ENCODE measurements around the gene PLAU.
A peak's percentile ranks its signal among the peaks of the same experiment; 100 is the strongest.
"Not testable (repeated sequence)": the region's sequence is repeated elsewhere in the genome, so short reads cannot be mapped to it uniquely, and the experiment has no call there.

The PLAU gene

GRCh38 chr10:73922007-73922863 is 11.3 kb downstream of the PLAU start:
- DNase-seq (ENCODE audit: low read depth in 1 of 2, low spot score in 1 of 2): no peak
- TF ChIP-seq JUND (IDR thresholded peaks at IDR 0.05; ENCODE audit: low read depth): no peak
- in situ Hi-C loops (cut with HindIII; ENCODE audit: low pct_unique_long_range_greater_than_20kb, low sequenced_read_pairs): no loop called here

DNA sequence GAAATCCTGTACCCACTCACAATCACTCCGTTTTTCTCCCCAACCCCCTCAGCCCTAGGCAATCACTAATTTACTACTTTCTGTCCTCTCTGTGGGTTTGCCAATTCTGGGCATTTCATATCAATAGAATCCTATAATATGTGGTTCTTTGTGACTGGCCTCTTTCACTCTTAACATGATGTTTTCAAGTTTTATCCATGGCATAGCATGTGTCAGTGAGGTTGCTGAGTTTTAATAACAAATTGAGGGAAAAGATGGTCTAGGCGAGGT is 11.9 kb downstream of the PLAU start:
- TF ChIP-seq JUND (IDR thresholded peaks at IDR 0.05; ENCODE audit: low read depth): no peak
- in situ Hi-C loops (cut with HindIII; ENCODE audit: low pct_unique_long_range_greater_than_20kb, low sequenced_read_pairs): no loop called here
- no peak for DNase-seq (ENCODE audit: low read depth in 1 of 2, low spot score in 1 of 2)

GRCh38 chr10:73923935-73924598 is 13.1 kb downstream of the PLAU start:
- no peak for TF ChIP-seq JUND (IDR thresholded peaks at IDR 0.05; ENCODE audit: low read depth)
- in situ Hi-C loops (cut with HindIII; ENCODE audit: low pct_unique_long_range_greater_than_20kb, low sequenced_read_pairs): no loop called here
- no peak for DNase-seq (ENCODE audit: low read depth in 1 of 2, low spot score in 1 of 2)

DNA sequence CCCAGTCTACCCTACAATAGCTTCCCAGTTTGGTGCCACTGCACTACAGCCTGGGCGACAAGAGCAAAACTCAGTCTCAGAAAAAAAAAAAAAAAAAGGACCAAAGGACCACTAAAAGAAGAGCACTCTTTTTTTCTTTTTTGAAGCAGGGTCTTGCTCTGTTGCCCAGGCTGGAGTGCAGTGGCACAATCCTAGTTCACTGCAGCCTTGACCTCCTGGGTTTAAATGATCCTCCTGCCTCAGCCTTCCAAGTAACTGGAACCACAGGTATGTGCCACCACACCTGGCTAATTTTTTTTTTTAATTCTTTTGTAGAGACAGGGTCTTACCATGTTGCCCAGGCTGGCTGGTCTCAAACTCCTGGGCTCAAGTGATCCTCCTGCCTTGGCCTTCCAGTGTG is 14.0 kb downstream of the PLAU start:
- no peak for DNase-seq (ENCODE audit: low read depth in 1 of 2, low spot score in 1 of 2)
- TF ChIP-seq JUND (IDR thresholded peaks at IDR 0.05; ENCODE audit: low read depth): no peak
- in situ Hi-C loops (cut with HindIII; ENCODE audit: low pct_unique_long_range_greater_than_20kb, low sequenced_read_pairs): no loop called here

- in situ Hi-C loops (cut with HindIII; ENCODE audit: low pct_unique_long_range_greater_than_20kb, low sequenced_read_pairs): no loop called here
- no peak for TF ChIP-seq JUND (IDR thresholded peaks at IDR 0.05; ENCODE audit: low read depth)
- no peak for DNase-seq (ENCODE audit: low read depth in 1 of 2, low spot score in 1 of 2)
Observed at GRCh38 chr10:73925539-73925938, 14.6 kb downstream of the PLAU start.

GRCh38 chr10:73926152-73926764 is 15.3 kb downstream of the PLAU start:
- in situ Hi-C loops (cut with HindIII; ENCODE audit: low pct_unique_long_range_greater_than_20kb, low sequenced_read_pairs): no loop called here
- DNase-seq (ENCODE audit: low read depth in 1 of 2, low spot score in 1 of 2): no peak
- no peak for TF ChIP-seq JUND (IDR thresholded peaks at IDR 0.05; ENCODE audit: low read depth)

DNA sequence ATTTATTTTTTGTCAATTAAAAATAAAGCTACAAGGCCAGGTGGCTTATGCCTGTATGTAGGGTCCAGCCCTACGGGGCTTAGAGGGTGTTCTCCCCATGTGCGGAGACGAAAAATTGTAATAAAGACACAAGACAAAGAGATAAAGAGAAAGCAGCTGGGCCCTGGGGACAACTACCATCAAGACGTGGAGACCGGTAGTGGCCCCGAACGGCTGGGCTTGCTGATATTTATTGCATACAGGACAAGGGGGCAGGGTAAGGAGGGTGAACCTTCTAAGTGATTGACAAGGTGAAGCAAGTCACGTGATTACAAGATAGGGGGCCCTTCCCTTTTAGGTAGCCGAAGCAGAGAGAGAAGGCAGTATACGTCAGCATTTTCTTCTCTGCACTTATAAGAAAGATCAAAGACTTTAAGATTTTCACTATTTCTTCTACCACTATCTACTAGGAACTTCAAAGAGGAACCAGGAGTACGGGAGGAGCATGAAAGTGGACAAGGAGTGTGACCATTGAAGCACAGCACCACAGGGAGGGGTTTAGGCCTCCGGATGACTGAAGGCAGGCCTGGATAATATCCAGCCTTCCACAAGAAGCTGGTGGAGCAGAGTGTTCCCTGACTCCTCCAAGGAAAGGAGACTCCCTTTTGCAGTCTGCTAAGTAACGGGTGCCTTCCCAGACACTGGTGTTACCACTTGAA is 19.8 kb downstream of the PLAU start:
- DNase-seq (ENCODE audit: low read depth in 1 of 2, low spot score in 1 of 2); in situ Hi-C loops (cut with HindIII; ENCODE audit: low pct_unique_long_range_greater_than_20kb, low sequenced_read_pairs): not testable (repeated sequence)

- no peak for TF ChIP-seq JUND (IDR thresholded peaks at IDR 0.05; ENCODE audit: low read depth)
- DNase-seq (ENCODE audit: low read depth in 1 of 2, low spot score in 1 of 2): peak in 1 of 2 experiments; percentile 42
- in situ Hi-C loops (cut with HindIII; ENCODE audit: low pct_unique_long_range_greater_than_20kb, low sequenced_read_pairs): no loop called here
Observed at GRCh38 chr10:73931767-73932619, 21.1 kb downstream of the PLAU start.

- no peak for DNase-seq (ENCODE audit: low read depth in 1 of 2, low spot score in 1 of 2)
- in situ Hi-C loops (cut with HindIII; ENCODE audit: low pct_unique_long_range_greater_than_20kb, low sequenced_read_pairs): no loop called here
- no peak for TF ChIP-seq JUND (IDR thresholded peaks at IDR 0.05; ENCODE audit: low read depth)
Observed at GRCh38 chr10:73932620-73933112, 21.7 kb downstream of the PLAU start.

DNA sequence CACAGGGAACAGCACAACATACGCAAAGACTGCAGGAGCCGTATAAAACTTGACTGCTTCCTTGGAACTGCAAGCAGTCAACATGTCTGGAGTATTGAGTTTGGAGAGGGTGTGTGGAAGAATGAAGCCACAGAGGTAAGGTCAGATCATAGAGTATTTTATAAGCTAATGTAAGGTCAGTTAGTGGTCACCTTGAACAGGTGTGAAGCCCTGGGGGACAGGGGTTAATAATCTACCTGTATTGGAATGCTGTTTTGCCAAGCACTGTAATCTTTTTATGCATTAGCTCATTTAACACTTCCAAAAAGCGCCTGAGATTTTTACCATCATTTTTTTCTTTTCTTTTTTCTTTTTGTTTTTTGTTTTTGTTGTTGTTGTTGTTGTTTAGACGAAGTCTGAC is 23.1 kb downstream of the PLAU start:
- in situ Hi-C loops (cut with HindIII; ENCODE audit: low pct_unique_long_range_greater_than_20kb, low sequenced_read_pairs): no loop called here
- DNase-seq (ENCODE audit: low read depth in 1 of 2, low spot score in 1 of 2): no peak
- no peak for TF ChIP-seq JUND (IDR thresholded peaks at IDR 0.05; ENCODE audit: low read depth)

DNA sequence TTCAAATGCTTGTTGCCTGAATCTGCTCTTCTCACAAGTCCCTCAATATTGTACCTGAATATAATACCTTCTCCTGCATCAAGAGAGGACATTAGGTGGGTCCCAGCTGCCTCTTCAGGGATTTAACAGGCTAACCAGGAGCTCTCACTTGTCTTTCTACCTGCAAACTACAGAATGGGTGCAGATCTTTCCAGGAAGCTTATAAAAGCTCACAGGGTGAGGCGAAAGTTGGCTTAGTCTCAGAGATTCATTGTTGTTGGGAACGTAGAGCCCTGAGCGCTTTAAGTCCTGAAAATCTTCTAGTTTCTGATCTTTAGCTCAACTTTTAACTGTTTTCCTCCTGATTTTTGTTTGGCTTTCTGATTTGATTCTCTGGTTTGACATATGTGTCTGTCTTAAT is 25.0 kb downstream of the PLAU start:
- TF ChIP-seq JUND (IDR thresholded peaks at IDR 0.05; ENCODE audit: low read depth): no peak
- in situ Hi-C loops (cut with HindIII; ENCODE audit: low pct_unique_long_range_greater_than_20kb, low sequenced_read_pairs): no loop called here
- no peak for DNase-seq (ENCODE audit: low read depth in 1 of 2, low spot score in 1 of 2)

Measured in T47D (cell line).